HG02981 (cell line): ENCODE data around the gene GABRR1.
"Not testable (repeated sequence)": the region's sequence is repeated elsewhere in the genome, so short reads cannot be mapped to it uniquely, and the experiment has no call there.

Experiments used
- ATAC-seq: cut with Tn5 transposase; IDR thresholded peaks from one replicate; pipeline ENCODE4 v1.9.1; 2021; ENCODE audit warnings: mild to moderate bottlenecking, moderate library complexity; ENCODE audit not compliant: unreplicated experiment

Gene GABRR1

GRCh38 chr6:89217299-89217910, at the start of gene GABRR1:
Gene GABRR1 (minus strand): TSS chr6:89217358. CDS start chr6:89217322, 36 bp downstream.
- no peak for ATAC-seq

GRCh38 chr6:89264296-89264695, 47.1 kb upstream of the GABRR1 start:
- ATAC-seq: no peak

- ATAC-seq: no peak
These were observed 43.7 kb upstream of the GABRR1 start for GRCh38 chr6:89260832-89261231.

GRCh38 chr6:89260310-89260709, 43.2 kb upstream of the GABRR1 start:
- no peak for ATAC-seq

- no peak for ATAC-seq
These were observed 41.8 kb upstream of the GABRR1 start for GRCh38 chr6:89258912-89259311.

GRCh38 chr6:89257781-89258180, 40.6 kb upstream of the GABRR1 start:
- no peak for ATAC-seq

GRCh38 chr6:89257346-89257745, 40.2 kb upstream of the GABRR1 start:
- no peak for ATAC-seq

GRCh38 chr6:89255417-89255816, 38.3 kb upstream of the GABRR1 start:
- no peak for ATAC-seq

- ATAC-seq: no peak
These were observed 37.4 kb upstream of the GABRR1 start for GRCh38 chr6:89254569-89254968.

- ATAC-seq: no peak
These were observed 35.7 kb upstream of the GABRR1 start for GRCh38 chr6:89252907-89253306.

- no peak for ATAC-seq
These were observed 34.8 kb upstream of the GABRR1 start for GRCh38 chr6:89251976-89252375.

- no peak for ATAC-seq
These were observed 34.0 kb upstream of the GABRR1 start for GRCh38 chr6:89251170-89251569.

- ATAC-seq: no peak
These were observed 33.1 kb upstream of the GABRR1 start for GRCh38 chr6:89250239-89250638.

GRCh38 chr6:89244241-89244985, 27.3 kb upstream of the GABRR1 start:
- ATAC-seq: no peak

GRCh38 chr6:89243331-89243629, 26.1 kb upstream of the GABRR1 start:
- ATAC-seq: no peak

- ATAC-seq: no peak
These were observed 25.6 kb upstream of the GABRR1 start for GRCh38 chr6:89242574-89243330.

GRCh38 chr6:89239338-89239737, 22.2 kb upstream of the GABRR1 start:
- ATAC-seq: no peak

GRCh38 chr6:89237158-89237557, 20.0 kb upstream of the GABRR1 start:
- no peak for ATAC-seq

GRCh38 chr6:89233605-89234004, 16.4 kb upstream of the GABRR1 start:
- not testable (repeated sequence) for ATAC-seq

GRCh38 chr6:89222712-89223039, 5.5 kb upstream of the GABRR1 start:
- no peak for ATAC-seq

GRCh38 chr6:89221971-89222711, 5.0 kb upstream of the GABRR1 start:
- ATAC-seq: no peak

- ATAC-seq: no peak
These were observed 4.0 kb upstream of the GABRR1 start for GRCh38 chr6:89221129-89221528.
